ENCODE results near the gene HGFAC. TPM values are rescaled to one million over a fixed set of nuclear protein-coding genes. Genes with fewer than 3 reads are reported as not detected.

HGFAC gene
- total RNA-seq (0.80 TPM), polyA plus RNA-seq (ENCODE audit: insufficient read depth in 1 of 8, insufficient read length in 8 of 8, low replicate concordance in 1 of 8) (1 to 10 TPM in 6 of 8 donors, under 1 TPM in 2; 0.51 to 2.5 (median 1.6) TPM)
- long read RNA-seq, donor 1, result 0 reads
- long read RNA-seq, donor 2, result 0 reads
- long read RNA-seq, donor 3, result 0 reads
- long read RNA-seq, donor 4, result 0 reads
- long read RNA-seq, donor 5, result 0 reads
- long read RNA-seq, donor 6, result 0 reads
- long read RNA-seq, donor 7, result 0 reads
- long read RNA-seq, donor 8, result 0 reads
- long read RNA-seq, donor 9, result 0 reads
- long read RNA-seq, donor 10, result 0 reads
- long read RNA-seq, donor 11, result 0 reads

GRCh38 chr4:3441501-3442459 lies at the start of gene HGFAC:
HGFAC (plus strand) TSS chr4:3441968; CDS start chr4:3442002, 34 bp downstream.
- no peaks in the 10 kb centered on the region for H3K36me3 ChIP-seq (ENCODE audit: control insufficient read depth, insufficient read depth, low read length)
- H3K27me3 ChIP-seq (ENCODE audit: control insufficient read depth, insufficient read depth, low read length), result no peaks in the 10 kb centered on the region
- no peak for DNase-seq
- H3K4me3 ChIP-seq (ENCODE audit: low read length), result no peak within 1 kb of the TSS
- H3K9me3 ChIP-seq (replicated peaks; ENCODE audit: control insufficient read depth, low read depth, low read length), result no peaks in the 10 kb centered on the region
- H3K27ac ChIP-seq (ENCODE audit: low read length), result no peak within 1 kb of the TSS
- 74% methylated on average over 12 of the region's 27 CpGs for WGBS (ENCODE audit: insufficient coverage)
- H3K4me1 ChIP-seq (ENCODE audit: control insufficient read depth, insufficient read depth, low read length), result peaks cover 35% of the 10 kb centered on the region

DNA sequence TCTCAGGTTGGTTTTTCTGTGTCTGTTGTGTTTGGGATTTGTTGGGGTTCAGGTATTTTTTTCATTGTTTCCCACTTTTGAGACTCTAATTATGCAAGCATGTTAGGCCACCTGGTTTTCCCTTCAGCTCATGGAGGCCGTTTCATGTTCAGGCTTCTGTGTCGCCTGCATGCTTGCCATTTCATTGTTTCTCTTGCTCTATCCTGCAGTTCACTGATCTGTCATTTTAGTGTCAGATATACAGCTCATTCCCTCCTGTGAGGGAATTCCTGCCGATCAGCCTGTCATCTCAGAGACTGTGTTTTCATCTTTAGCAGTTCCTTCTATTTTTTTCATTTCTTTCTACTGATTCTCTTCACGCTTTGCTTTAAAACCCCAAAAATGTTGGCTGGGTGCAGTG lies 49.4 kb upstream of the HGFAC start:
- peaks cover 3% of the 10 kb centered on the region for H3K9me3 ChIP-seq (replicated peaks; ENCODE audit: control insufficient read depth, low read depth, low read length)
- peaks cover 31% of the 10 kb centered on the region for H3K4me1 ChIP-seq (ENCODE audit: control insufficient read depth, insufficient read depth, low read length)
- no peak for DNase-seq
- H3K27ac ChIP-seq (ENCODE audit: low read length), result no peak overlapping the region
- no peaks in the 10 kb centered on the region for H3K27me3 ChIP-seq (ENCODE audit: control insufficient read depth, insufficient read depth, low read length)
- H3K36me3 ChIP-seq (ENCODE audit: control insufficient read depth, insufficient read depth, low read length), result peaks cover 5% of the 10 kb centered on the region
- H3K4me3 ChIP-seq (ENCODE audit: low read length), result no peak overlapping the region
- 63% methylated on average over 2 of the region's 4 CpGs for WGBS (ENCODE audit: insufficient coverage)

DNA sequence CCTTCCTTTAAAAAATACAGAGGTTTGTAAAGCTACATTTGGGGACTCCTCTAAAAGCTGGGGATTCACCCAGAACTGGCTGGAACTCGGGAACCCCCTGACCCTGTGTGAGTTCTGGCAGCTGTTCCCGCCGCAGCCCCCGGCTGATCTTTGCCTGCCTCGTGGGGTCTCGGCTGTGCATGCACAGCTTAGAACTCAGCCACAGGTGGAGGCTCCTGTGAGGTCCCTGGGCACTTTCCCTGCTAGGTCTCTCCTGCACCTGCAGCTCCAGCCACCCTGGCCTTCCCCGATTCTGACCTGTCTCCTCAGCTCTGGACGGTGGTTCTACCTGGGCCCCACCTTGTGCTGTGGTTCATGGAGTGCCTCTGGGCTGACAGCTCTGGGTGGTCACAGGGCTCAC lies 48.6 kb upstream of the HGFAC start:
- DNase-seq, result no peak
- Histone ChIP-seq H3K27ac (ENCODE audit: low read length) (no peak overlapping the region), H3K9me3 (replicated peaks; ENCODE audit: control insufficient read depth, low read depth, low read length) (peaks cover 3% of the 10 kb centered on the region), H3K4me1 (ENCODE audit: control insufficient read depth, insufficient read depth, low read length) (peaks cover 25% of the 10 kb centered on the region), H3K36me3 (ENCODE audit: control insufficient read depth, insufficient read depth, low read length) (peaks cover 5% of the 10 kb centered on the region), H3K4me3 (ENCODE audit: low read length) (no peak overlapping the region), H3K27me3 (ENCODE audit: control insufficient read depth, insufficient read depth, low read length) (no peaks in the 10 kb centered on the region)
- WGBS (ENCODE audit: insufficient coverage), result 64% methylated on average over 8 of the region's 8 CpGs

- H3K36me3 ChIP-seq (ENCODE audit: control insufficient read depth, insufficient read depth, low read length), result peaks cover 5% of the 10 kb centered on the region
- H3K4me1 ChIP-seq (ENCODE audit: control insufficient read depth, insufficient read depth, low read length), result no peaks in the 10 kb centered on the region
- H3K27me3 ChIP-seq (ENCODE audit: control insufficient read depth, insufficient read depth, low read length), result no peaks in the 10 kb centered on the region
- WGBS (ENCODE audit: insufficient coverage), result no CpG with 5 or more reads among the region's 2 CpGs
- H3K4me3 ChIP-seq (ENCODE audit: low read length), result no peak overlapping the region
- H3K9me3 ChIP-seq (replicated peaks; ENCODE audit: control insufficient read depth, low read depth, low read length), result peaks cover 3% of the 10 kb centered on the region
- DNase-seq, result no peak
- H3K27ac ChIP-seq (ENCODE audit: low read length), result no peak overlapping the region
These were observed 45.2 kb upstream of the HGFAC start for GRCh38 chr4:3396600-3396999.

DNA sequence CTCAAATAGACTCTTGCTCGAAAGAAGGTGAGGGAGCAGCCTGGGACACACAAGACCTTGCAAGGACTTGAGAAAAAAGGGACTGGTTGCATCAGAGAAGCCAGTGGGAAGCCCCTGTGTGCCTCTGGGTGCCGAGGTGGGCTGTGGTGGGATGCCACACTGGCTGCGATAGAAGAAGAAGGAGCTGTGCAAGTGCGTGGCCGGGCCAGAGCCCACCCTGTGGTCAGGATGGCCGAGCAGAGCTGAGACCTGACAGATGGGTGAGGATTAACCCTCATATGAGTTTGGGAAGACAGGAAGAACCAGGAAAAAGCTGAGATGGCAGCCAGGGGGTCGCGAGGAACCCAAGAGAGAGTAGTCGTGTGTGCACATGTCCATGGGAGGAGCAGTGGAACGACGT lies 44.6 kb upstream of the HGFAC start:
- Histone ChIP-seq H3K27me3 (ENCODE audit: control insufficient read depth, insufficient read depth, low read length) (no peaks in the 10 kb centered on the region), H3K27ac (ENCODE audit: low read length) (no peak overlapping the region), H3K9me3 (replicated peaks; ENCODE audit: control insufficient read depth, low read depth, low read length) (peaks cover 3% of the 10 kb centered on the region), H3K4me3 (ENCODE audit: low read length) (no peak overlapping the region), H3K36me3 (ENCODE audit: control insufficient read depth, insufficient read depth, low read length) (peaks cover 5% of the 10 kb centered on the region), H3K4me1 (ENCODE audit: control insufficient read depth, insufficient read depth, low read length) (no peaks in the 10 kb centered on the region)
- DNase-seq, result no peak
- WGBS (ENCODE audit: insufficient coverage), result 89% methylated on average over 11 of the region's 11 CpGs

- DNase-seq, result no peak
- no CpG with 5 or more reads among the region's 5 CpGs for WGBS (ENCODE audit: insufficient coverage)
- H3K4me3 ChIP-seq (ENCODE audit: low read length), result no peak overlapping the region
These were observed 42.2 kb upstream of the HGFAC start for GRCh38 chr4:3399277-3400194.

GRCh38 chr4:3401436-3402171 lies 40.2 kb upstream of the HGFAC start:
- Histone ChIP-seq H3K36me3 (ENCODE audit: control insufficient read depth, insufficient read depth, low read length) (peaks cover 4% of the 10 kb centered on the region), H3K4me1 (ENCODE audit: control insufficient read depth, insufficient read depth, low read length) (no peaks in the 10 kb centered on the region), H3K4me3 (ENCODE audit: low read length) (no peak overlapping the region), H3K9me3 (replicated peaks; ENCODE audit: control insufficient read depth, low read depth, low read length) (peaks cover 14% of the 10 kb centered on the region), H3K27ac (ENCODE audit: low read length) (no peak overlapping the region), H3K27me3 (ENCODE audit: control insufficient read depth, insufficient read depth, low read length) (no peaks in the 10 kb centered on the region)
- WGBS (ENCODE audit: insufficient coverage), result 92% methylated on average over 21 of the region's 22 CpGs
- no peak for DNase-seq

More at GRCh38 chr4:3399277-3400194, 42.2 kb upstream of the HGFAC start:
- no peak overlapping the region for H3K27ac ChIP-seq (ENCODE audit: low read length)
- no peaks in the 10 kb centered on the region for H3K27me3 ChIP-seq (ENCODE audit: control insufficient read depth, insufficient read depth, low read length)
- H3K9me3 ChIP-seq (replicated peaks; ENCODE audit: control insufficient read depth, low read depth, low read length), result peaks cover 13% of the 10 kb centered on the region
- peaks cover 2% of the 10 kb centered on the region for H3K36me3 ChIP-seq (ENCODE audit: control insufficient read depth, insufficient read depth, low read length)
- no peaks in the 10 kb centered on the region for H3K4me1 ChIP-seq (ENCODE audit: control insufficient read depth, insufficient read depth, low read length)

DNA sequence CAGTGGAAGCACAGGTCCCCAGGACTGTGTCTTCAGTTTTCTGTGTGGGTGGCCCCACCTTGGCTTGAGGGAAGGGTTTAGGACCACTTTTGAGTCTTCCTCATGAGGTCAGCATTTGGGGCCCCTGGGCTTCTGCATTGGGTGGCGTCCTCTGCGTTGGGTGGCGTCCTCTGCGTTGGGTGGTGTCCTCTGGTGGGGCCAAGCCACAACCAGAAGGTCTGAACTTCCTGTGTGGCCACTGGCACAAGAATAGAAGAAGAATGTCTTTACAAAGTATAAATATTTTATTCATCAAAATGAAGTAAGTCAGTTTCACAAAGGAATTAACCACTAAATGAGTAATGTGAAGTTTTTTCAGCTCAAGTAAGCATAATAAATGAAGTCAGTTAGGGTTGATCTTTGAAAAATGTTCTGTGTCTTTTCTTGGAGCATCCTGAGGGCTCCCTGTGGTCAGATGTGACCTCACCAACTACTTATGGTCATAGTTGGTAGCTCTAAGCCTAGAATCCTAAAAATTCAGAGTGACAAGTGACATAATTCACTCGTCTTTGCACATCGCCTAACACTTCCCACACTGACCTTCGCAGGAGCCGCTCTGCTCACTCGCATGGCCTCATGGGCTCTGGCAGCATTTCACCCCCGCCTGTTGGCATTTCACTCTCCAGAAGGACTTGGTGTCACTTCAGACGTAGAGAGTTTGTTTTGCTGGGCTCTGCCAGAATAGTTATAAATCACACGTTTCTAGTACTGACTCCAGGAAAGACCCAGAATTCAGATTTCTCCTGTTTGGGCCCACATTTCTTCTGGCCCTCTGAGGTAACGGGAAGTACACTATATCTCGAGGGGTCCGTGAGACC lies 39.0 kb upstream of the HGFAC start:
- Histone ChIP-seq H3K4me1 (ENCODE audit: control insufficient read depth, insufficient read depth, low read length) (no peaks in the 10 kb centered on the region), H3K36me3 (ENCODE audit: control insufficient read depth, insufficient read depth, low read length) (peaks cover 2% of the 10 kb centered on the region), H3K27me3 (ENCODE audit: control insufficient read depth, insufficient read depth, low read length) (no peaks in the 10 kb centered on the region), H3K4me3 (ENCODE audit: low read length) (no peak overlapping the region), H3K27ac (ENCODE audit: low read length) (no peak overlapping the region), H3K9me3 (replicated peaks; ENCODE audit: control insufficient read depth, low read depth, low read length) (peaks cover 14% of the 10 kb centered on the region)
- 92% methylated on average over 11 of the region's 15 CpGs for WGBS (ENCODE audit: insufficient coverage)
- no peak for DNase-seq
